ENCODE results near the gene ADTRP. TPM values are rescaled to one million over a fixed set of nuclear protein-coding genes. Genes with fewer than 3 reads are reported as not detected.

Gene ADTRP
- total and polyA plus RNA-seq, 7 donors: 0.08 TPM; not detected in 5

GRCh38 chr6:11729076-11729475 is 49.5 kb downstream of the ADTRP start:
- DNase-seq: no peak
- no peaks in the 10 kb centered on the region for H3K27me3 ChIP-seq (ENCODE audit: insufficient read depth in 3 of 3, low read length in 2 of 3)
- 84 to 93% (median 90%) methylated on average over 8 of the region's 8 CpGs for WGBS, 3 donors
- ATAC-seq: no peak
- no peak overlapping the region for H3K27ac ChIP-seq
- no peak overlapping the region for H3K4me3 ChIP-seq
- intact Hi-C loops (cut with DNase I): no loop called here
- TF ChIP-seq CTCF (IDR thresholded peaks at IDR 0.05): no peak
- no peaks in the 10 kb centered on the region for H3K9me3 ChIP-seq
- no peaks in the 10 kb centered on the region for H3K36me3 ChIP-seq (ENCODE audit: insufficient read depth in 1 of 2, low read depth in 1 of 2)
- H3K4me1 ChIP-seq: peaks cover 2% of the 10 kb centered on the region

GRCh38 chr6:11727998-11728961 is 50.3 kb downstream of the ADTRP start:
- TF ChIP-seq CTCF (IDR thresholded peaks at IDR 0.05): no peak
- Histone ChIP-seq H3K36me3 (ENCODE audit: insufficient read depth in 1 of 2, low read depth in 1 of 2) (no peaks in the 10 kb centered on the region), H3K9me3 (no peaks in the 10 kb centered on the region), H3K27me3 (ENCODE audit: insufficient read depth in 3 of 3, low read length in 2 of 3) (no peaks in the 10 kb centered on the region), H3K27ac (no peak overlapping the region), H3K4me3 (no peak overlapping the region), H3K4me1 (peaks cover 2% of the 10 kb centered on the region)
- WGBS, 3 donors: 85 to 91% (median 87%) methylated on average over 11 of the region's 11 CpGs
- no peak for DNase-seq
- no peak for ATAC-seq
- intact Hi-C loops (cut with DNase I): no loop called here

GRCh38 chr6:11727346-11727997 is 51.1 kb downstream of the ADTRP start:
- 78 to 81% (median 80%) methylated on average over 2 to 3 of the region's 3 CpGs for WGBS, 3 donors
- intact Hi-C loops (cut with DNase I): no loop called here
- Histone ChIP-seq H3K36me3 (ENCODE audit: insufficient read depth in 1 of 2, low read depth in 1 of 2) (no peaks in the 10 kb centered on the region), H3K4me3 (no peak overlapping the region), H3K27me3 (ENCODE audit: insufficient read depth in 3 of 3, low read length in 2 of 3) (no peaks in the 10 kb centered on the region), H3K27ac (no peak overlapping the region), H3K4me1 (peaks cover 2% of the 10 kb centered on the region), H3K9me3 (no peaks in the 10 kb centered on the region)
- ATAC-seq (no peak), DNase-seq (no peak)
- TF ChIP-seq CTCF (IDR thresholded peaks at IDR 0.05): no peak

GRCh38 chr6:11724286-11724685 is 54.3 kb downstream of the ADTRP start:
- Histone ChIP-seq H3K9me3 (no peaks in the 10 kb centered on the region), H3K4me3 (no peak overlapping the region), H3K36me3 (ENCODE audit: insufficient read depth in 1 of 2, low read depth in 1 of 2) (no peaks in the 10 kb centered on the region), H3K27me3 (ENCODE audit: insufficient read depth in 3 of 3, low read length in 2 of 3) (no peaks in the 10 kb centered on the region), H3K4me1 (no peaks in the 10 kb centered on the region), H3K27ac (no peak overlapping the region)
- intact Hi-C loops (cut with DNase I): no loop called here
- TF ChIP-seq CTCF (IDR thresholded peaks at IDR 0.05): no peak
- ATAC-seq: no peak
- no peak for DNase-seq
- 92 to 96% (median 93%) methylated on average over 4 of the region's 4 CpGs for WGBS, 3 donors
